Mesenchymal stem cell (in vitro differentiated cells and primary cell): Measurements from ENCODE around the gene ERRFI1.

Experiments
- DNase-seq: peaks from one replicate; pipeline ENCODE4 v3.0.0-alpha.2; 2013
- H2AFZ ChIP-seq: one replicate; pipeline ENCODE4 v1.6.1; 2013; ENCODE audit warnings: low read depth, mild to moderate bottlenecking, control low read depth, inconsistent platforms, low read length, moderate library complexity
- H2AK5ac ChIP-seq: 2 replicates; pipeline ENCODE4 v1.6.1; 2013; ENCODE audit warnings: low read length, moderate library complexity, mild to moderate bottlenecking, inconsistent platforms; ENCODE audit not compliant: severe bottlenecking
- H2BK120ac ChIP-seq: one replicate; pipeline ENCODE4 v1.6.1; 2013; ENCODE audit warnings: low read depth, mild to moderate bottlenecking, inconsistent platforms, low read length, moderate library complexity
- H2BK12ac ChIP-seq, 2 experiments: one replicate each; pipeline ENCODE4 v1.6.1; 2013; ENCODE audit warnings: inconsistent platforms in 2 of 2, low read length in 2 of 2, mild to moderate bottlenecking in 2 of 2, moderate library complexity in 2 of 2, control low read depth in 1 of 2
- H2BK15ac ChIP-seq: one replicate; pipeline ENCODE4 v1.6.1; 2013; ENCODE audit warnings: mild to moderate bottlenecking, low read depth, inconsistent platforms; ENCODE audit not compliant: poor library complexity, severe bottlenecking
- H2BK5ac ChIP-seq: 2 replicates; pipeline ENCODE4 v1.6.1; 2013; ENCODE audit warnings: low read depth, mild to moderate bottlenecking, low read length, control low read depth, inconsistent platforms; ENCODE audit not compliant: poor library complexity, severe bottlenecking
- H3K14ac ChIP-seq, 2 experiments: one replicate each; pipeline ENCODE4 v1.6.1; 2013; ENCODE audit warnings: inconsistent platforms in 2 of 2, low read length in 2 of 2, control low read depth in 1 of 2, mild to moderate bottlenecking in 1 of 2, moderate library complexity in 1 of 2
- H3K18ac ChIP-seq, 2 experiments: one replicate each; pipeline ENCODE4 v1.6.1; 2013; ENCODE audit warnings: inconsistent platforms in 2 of 2, low read length in 2 of 2, control low read depth in 1 of 2, low read depth in 1 of 2, mild to moderate bottlenecking in 1 of 2
- H3K23ac ChIP-seq, 2 experiments: one replicate each; pipeline ENCODE4 v1.6.1; 2013; ENCODE audit warnings: inconsistent platforms in 2 of 2, low read length in 2 of 2, mild to moderate bottlenecking in 2 of 2, moderate library complexity in 2 of 2, control low read depth in 1 of 2
- H3K27ac ChIP-seq: 2 replicates; pipeline ENCODE4 v1.5.1; 2013; ENCODE audit warnings: mild to moderate bottlenecking, moderate library complexity, low read length, control low read depth, inconsistent platforms; ENCODE audit not compliant: poor library complexity, severe bottlenecking
- H3K27me3 ChIP-seq, 2 experiments: 2 replicates each; pipeline versions ENCODE4 v1.6.1 to v1.7.0; 2013; ENCODE audit warnings: low read length in 2 of 2, mild to moderate bottlenecking in 2 of 2, moderate library complexity in 2 of 2, control low read depth in 1 of 2, inconsistent platforms in 1 of 2; ENCODE audit not compliant: control insufficient read depth in 1 of 2, insufficient read depth in 1 of 2
- H3K36me3 ChIP-seq, 2 experiments: 2 replicates each; pipeline versions ENCODE4 v1.6.1 to v1.7.0; 2013; ENCODE audit warnings: low read length in 2 of 2, control low read depth in 1 of 2, inconsistent platforms in 1 of 2, low read depth in 1 of 2, mild to moderate bottlenecking in 1 of 2; ENCODE audit not compliant: insufficient read depth in 2 of 2, control insufficient read depth in 1 of 2
- H3K4ac ChIP-seq, 2 experiments: one replicate each; pipeline ENCODE4 v1.6.1; 2013; ENCODE audit warnings: inconsistent platforms in 2 of 2, low read length in 2 of 2, mild to moderate bottlenecking in 2 of 2, moderate library complexity in 2 of 2, control low read depth in 1 of 2, low read depth in 1 of 2
- H3K4me1 ChIP-seq: 2 replicates; pipeline ENCODE4 v1.6.1; 2013; ENCODE audit warnings: low read depth, low read length, control low read depth; ENCODE audit not compliant: control insufficient read depth, insufficient read depth
- H3K4me2 ChIP-seq: 2 replicates; pipeline ENCODE4 v1.6.1; 2013; ENCODE audit warnings: low read length, mild to moderate bottlenecking, inconsistent platforms; ENCODE audit not compliant: poor library complexity, severe bottlenecking
- H3K4me3 ChIP-seq, 2 experiments: 2 replicates each; pipeline versions ENCODE4 v1.5.1 to v1.7.0; 2013; ENCODE audit warnings: low read length in 2 of 2, mild to moderate bottlenecking in 2 of 2, control low read depth in 1 of 2, low read depth in 1 of 2; ENCODE audit not compliant: insufficient read depth in 1 of 2
- H3K79me1 ChIP-seq: replicated peaks from 2 replicates; pipeline ENCODE4 v1.6.1; 2013; ENCODE audit warnings: mild to moderate bottlenecking, control low read depth, low read length, inconsistent platforms; ENCODE audit not compliant: poor library complexity, severe bottlenecking
- H3K9ac ChIP-seq: 2 replicates; pipeline ENCODE4 v1.7.0; 2013; ENCODE audit warnings: mild to moderate bottlenecking, low read length, moderate library complexity
- H3K9me3 ChIP-seq: 2 replicates; pipeline ENCODE4 v1.7.0; 2013; ENCODE audit warnings: mild to moderate bottlenecking, low read length; ENCODE audit not compliant: control insufficient read depth
- H4K8ac ChIP-seq: one replicate; pipeline ENCODE4 v1.6.1; 2013; ENCODE audit warnings: inconsistent platforms, mild to moderate bottlenecking, low read length, moderate library complexity
- H4K91ac ChIP-seq: one replicate; pipeline ENCODE4 v1.6.1; 2013; ENCODE audit warnings: mild to moderate bottlenecking, low read length, inconsistent platforms
- WGBS: methylation state at CpG from one replicate; pipeline ENCODE4 v1.1.7; 2013; ENCODE audit warnings: mixed read lengths; 5-methylcytosine and 5-hydroxymethylcytosine counted together

The ERRFI1 gene

GRCh38 chr1:8013399-8013798, 12.7 kb downstream of the ERRFI1 start:
- H2BK120ac ChIP-seq: no peak overlapping the region
- 94% methylated on average over 10 of the region's 11 CpGs for WGBS
- H4K91ac ChIP-seq: no peak overlapping the region
- H3K14ac ChIP-seq: no peak overlapping the region
- H3K4ac ChIP-seq: no peak overlapping the region
- no peak overlapping the region for H2BK15ac ChIP-seq
- H3K27me3 ChIP-seq: no peaks in the 10 kb centered on the region
- H4K8ac ChIP-seq: no peak overlapping the region
- peak overlapping the region; percentile 79 for H3K9ac ChIP-seq
- no peak overlapping the region for H3K27ac ChIP-seq
- H3K23ac ChIP-seq: no peak overlapping the region
- no peak overlapping the region for H3K4me3 ChIP-seq
- H3K4me1 ChIP-seq: peaks cover 3% of the 10 kb centered on the region
- peaks cover 37 to 60% of the 10 kb centered on the region in 2 experiments for H3K36me3 ChIP-seq
- H3K9me3 ChIP-seq: no peaks in the 10 kb centered on the region
- H2BK5ac ChIP-seq: no peak overlapping the region
- no peak overlapping the region for H2BK12ac ChIP-seq
- DNase-seq: no peak
- no peak overlapping the region for H2AK5ac ChIP-seq
- no peak overlapping the region for H3K4me2 ChIP-seq
- no peak overlapping the region for H3K18ac ChIP-seq
- H2AFZ ChIP-seq: no peak overlapping the region
- H3K79me1 ChIP-seq: peaks cover 30% of the 10 kb centered on the region

DNA sequence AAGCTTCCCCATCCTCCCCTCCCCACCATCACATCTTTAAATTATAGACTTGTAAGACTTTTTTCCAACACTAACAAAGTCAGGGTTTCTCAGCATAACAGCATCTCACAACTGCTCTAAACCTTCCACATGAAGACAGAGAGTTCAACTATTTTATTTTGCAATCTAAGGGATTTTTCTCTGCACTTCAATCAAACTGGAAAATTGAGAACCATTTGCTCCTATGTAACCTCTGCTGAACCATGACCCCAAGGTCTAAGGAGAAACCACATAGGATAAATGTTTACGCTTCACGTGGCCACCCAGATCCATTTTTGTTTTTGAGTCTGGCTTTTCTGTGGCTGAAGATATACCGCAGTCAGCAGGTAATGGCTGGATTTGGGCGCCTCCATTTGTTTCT, 13.2 kb downstream of the ERRFI1 start:
- WGBS: 81% methylated on average over 4 of the region's 4 CpGs
- no peak overlapping the region for H3K4ac ChIP-seq
- no peak overlapping the region for H3K23ac ChIP-seq
- no peaks in the 10 kb centered on the region for H3K9me3 ChIP-seq
- H3K4me1 ChIP-seq: peaks cover 3% of the 10 kb centered on the region
- no peak overlapping the region for H3K27ac ChIP-seq
- H3K9ac ChIP-seq: peak overlapping the region; percentile 79
- H2BK12ac ChIP-seq: no peak overlapping the region
- H3K79me1 ChIP-seq: peaks cover 30% of the 10 kb centered on the region
- no peak overlapping the region for H3K4me3 ChIP-seq
- no peak overlapping the region for H3K4me2 ChIP-seq
- no peak overlapping the region for H2BK15ac ChIP-seq
- no peak overlapping the region for H4K91ac ChIP-seq
- no peak overlapping the region for H3K18ac ChIP-seq
- no peak overlapping the region for H4K8ac ChIP-seq
- H2AK5ac ChIP-seq: no peak overlapping the region
- DNase-seq: no peak
- H3K36me3 ChIP-seq: peaks cover 37 to 60% of the 10 kb centered on the region in 2 experiments
- H3K14ac ChIP-seq: no peak overlapping the region
- no peak overlapping the region for H2AFZ ChIP-seq
- no peaks in the 10 kb centered on the region for H3K27me3 ChIP-seq
- H2BK5ac ChIP-seq: no peak overlapping the region
- no peak overlapping the region for H2BK120ac ChIP-seq

DNA sequence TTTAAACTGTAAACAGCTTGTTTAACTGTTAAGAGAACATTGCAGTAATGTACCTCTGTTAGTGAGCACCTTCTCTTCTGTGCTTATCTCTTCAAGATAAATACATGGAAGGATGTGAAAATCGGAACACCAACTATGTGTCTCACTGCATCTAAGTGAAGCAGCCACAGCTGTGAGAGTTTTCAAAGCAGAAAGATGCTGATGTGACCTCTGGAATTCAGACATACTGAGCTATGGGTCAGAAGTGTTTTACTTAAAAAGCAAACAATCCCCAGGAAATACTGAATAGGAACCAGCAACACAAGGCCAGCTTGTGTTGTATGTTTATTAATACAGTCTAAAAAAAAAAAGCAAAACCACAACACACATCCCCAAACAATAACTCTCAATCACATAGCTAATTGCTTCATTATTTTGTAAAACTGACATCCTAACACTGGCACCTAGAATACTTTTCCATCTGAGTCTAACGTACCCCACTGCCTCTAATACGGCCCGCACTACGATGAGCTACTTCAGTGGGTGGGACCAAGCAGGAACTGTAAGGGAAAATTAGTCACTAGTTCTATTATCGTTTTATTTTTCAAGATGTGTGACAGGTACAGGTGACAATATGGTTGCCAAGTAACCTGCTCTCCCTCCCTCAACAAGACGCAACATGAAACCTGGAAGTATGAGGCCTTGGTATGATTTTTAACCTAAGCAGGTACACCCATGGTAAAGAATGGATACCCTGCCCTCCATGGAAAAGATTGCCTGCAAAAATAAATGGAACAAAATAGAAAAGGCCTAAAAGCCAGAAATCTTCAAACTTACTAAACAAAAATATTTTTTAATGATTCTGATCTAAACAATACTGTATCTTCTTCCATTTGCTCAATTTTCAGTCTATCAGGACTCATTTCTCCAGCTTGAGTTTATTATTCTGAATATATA, 13.9 kb downstream of the ERRFI1 start:
- no peak overlapping the region for H3K4ac ChIP-seq
- H3K36me3 ChIP-seq: peaks cover 37 to 60% of the 10 kb centered on the region in 2 experiments
- H2BK120ac ChIP-seq: no peak overlapping the region
- H2BK5ac ChIP-seq: no peak overlapping the region
- no peak overlapping the region for H2BK12ac ChIP-seq
- H3K4me3 ChIP-seq: no peak overlapping the region
- DNase-seq: peak; percentile 14
- peak overlapping the region; percentile 12 for H3K9ac ChIP-seq
- no peak overlapping the region for H3K18ac ChIP-seq
- H3K4me2 ChIP-seq: no peak overlapping the region
- H3K27ac ChIP-seq: no peak overlapping the region
- H4K8ac ChIP-seq: no peak overlapping the region
- H3K79me1 ChIP-seq: peaks cover 30% of the 10 kb centered on the region
- H2BK15ac ChIP-seq: no peak overlapping the region
- no peak overlapping the region for H2AFZ ChIP-seq
- no peak overlapping the region for H3K23ac ChIP-seq
- no peak overlapping the region for H3K14ac ChIP-seq
- H2AK5ac ChIP-seq: no peak overlapping the region
- no peaks in the 10 kb centered on the region for H3K9me3 ChIP-seq
- H4K91ac ChIP-seq: no peak overlapping the region
- H3K4me1 ChIP-seq: peaks cover 3% of the 10 kb centered on the region
- 86% methylated on average over 5 of the region's 7 CpGs for WGBS
- no peaks in the 10 kb centered on the region for H3K27me3 ChIP-seq

DNA sequence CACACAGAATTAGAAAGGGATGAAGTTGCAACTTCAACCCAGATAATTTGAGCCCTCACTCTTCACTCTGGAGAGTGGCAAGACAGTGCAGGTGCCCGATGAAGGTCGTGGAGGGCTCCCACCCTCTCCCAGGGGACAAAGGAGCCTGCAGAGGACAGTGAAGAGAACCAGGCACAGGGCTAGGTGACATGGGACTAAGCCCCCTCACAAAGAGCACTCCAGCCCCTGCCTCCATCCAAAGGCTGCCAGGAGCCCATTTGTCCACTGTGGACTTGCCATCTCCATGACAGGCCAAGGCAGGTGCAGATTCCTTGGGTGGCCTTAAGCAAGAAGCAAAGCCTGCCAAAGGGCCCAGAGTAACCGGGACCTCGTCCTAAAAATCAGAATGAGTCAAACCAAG, 15.1 kb downstream of the ERRFI1 start:
- Histone ChIP-seq H2AK5ac (no peak overlapping the region), H3K4me1 (peaks cover 3% of the 10 kb centered on the region), H3K27ac (no peak overlapping the region), H3K4me3 (no peak overlapping the region), H3K27me3 (no peaks in the 10 kb centered on the region), H3K4me2 (no peak overlapping the region), H2BK15ac (no peak overlapping the region), H2BK5ac (no peak overlapping the region), H3K4ac (no peak overlapping the region), H2AFZ (no peak overlapping the region), H3K79me1 (peaks cover 30% of the 10 kb centered on the region), H3K9ac (no peak overlapping the region), H4K91ac (no peak overlapping the region), H3K9me3 (no peaks in the 10 kb centered on the region), H3K23ac (no peak overlapping the region), H3K14ac (no peak overlapping the region), H4K8ac (peak overlapping the region; percentile 4), H3K36me3 (peaks cover 37 to 60% of the 10 kb centered on the region in 2 experiments), H2BK120ac (no peak overlapping the region), H2BK12ac (no peak overlapping the region), H3K18ac (peak overlapping the region in 1 of 2 experiments; percentile 23)
- DNase-seq: no peak
- 97% methylated on average over 4 of the region's 4 CpGs for WGBS
